Stimulated activated CD8-positive, alpha-beta memory T cell treated with anti-CD3 and anti-CD28 coated beads, Interleukin-7, amount 100 ng/mL, for 48 hours (primary cell): Measurements from ENCODE around the gene PCDH10.

ENCODE experiments used
- DNase-seq, 2 donors: peaks; one replicate each; pipeline ENCODE4 v3.0.0-alpha.2; 2020; ENCODE audit warnings: low read depth in 1 of 2; ENCODE audit errors: extremely low read depth in 1 of 2

PCDH10 gene

DNA sequence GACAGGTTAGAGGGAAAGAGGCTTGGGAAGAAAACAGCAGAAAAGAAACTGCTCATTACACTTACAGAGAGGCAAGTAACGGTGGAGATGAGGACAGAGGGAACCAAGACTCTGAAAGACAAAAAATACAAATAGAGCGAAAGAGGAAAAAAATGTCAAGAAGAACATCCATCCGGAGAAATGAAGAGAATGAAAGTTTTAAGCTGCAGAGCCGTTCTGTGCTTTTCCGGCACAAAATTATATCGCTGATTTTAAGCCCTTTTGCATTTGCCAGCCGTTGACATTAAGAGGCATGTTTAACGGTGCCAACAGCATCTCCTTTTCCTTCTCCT is 236 bp downstream of the PCDH10 start:
- DNase-seq = no peak

DNA sequence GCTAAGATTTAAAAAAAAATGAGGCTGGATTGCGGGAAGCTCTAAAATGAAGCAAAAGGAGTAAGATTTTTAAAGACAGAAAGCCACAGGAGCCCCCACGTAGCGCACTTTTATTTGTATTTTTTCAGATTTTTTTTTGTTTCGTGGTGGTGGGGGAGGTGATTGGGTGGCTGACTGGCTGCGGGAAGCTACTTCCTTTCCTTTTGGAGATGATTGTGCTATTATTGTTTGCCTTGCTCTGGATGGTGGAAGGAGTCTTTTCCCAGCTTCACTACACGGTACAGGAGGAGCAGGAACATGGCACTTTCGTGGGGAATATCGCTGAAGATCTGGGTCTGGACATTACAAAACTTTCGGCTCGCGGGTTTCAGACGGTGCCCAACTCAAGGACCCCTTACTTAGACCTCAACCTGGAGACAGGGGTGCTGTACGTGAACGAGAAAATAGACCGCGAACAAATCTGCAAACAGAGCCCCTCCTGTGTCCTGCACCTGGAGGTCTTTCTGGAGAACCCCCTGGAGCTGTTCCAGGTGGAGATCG is 908 bp downstream of the PCDH10 start:
- no peak for DNase-seq

DNA sequence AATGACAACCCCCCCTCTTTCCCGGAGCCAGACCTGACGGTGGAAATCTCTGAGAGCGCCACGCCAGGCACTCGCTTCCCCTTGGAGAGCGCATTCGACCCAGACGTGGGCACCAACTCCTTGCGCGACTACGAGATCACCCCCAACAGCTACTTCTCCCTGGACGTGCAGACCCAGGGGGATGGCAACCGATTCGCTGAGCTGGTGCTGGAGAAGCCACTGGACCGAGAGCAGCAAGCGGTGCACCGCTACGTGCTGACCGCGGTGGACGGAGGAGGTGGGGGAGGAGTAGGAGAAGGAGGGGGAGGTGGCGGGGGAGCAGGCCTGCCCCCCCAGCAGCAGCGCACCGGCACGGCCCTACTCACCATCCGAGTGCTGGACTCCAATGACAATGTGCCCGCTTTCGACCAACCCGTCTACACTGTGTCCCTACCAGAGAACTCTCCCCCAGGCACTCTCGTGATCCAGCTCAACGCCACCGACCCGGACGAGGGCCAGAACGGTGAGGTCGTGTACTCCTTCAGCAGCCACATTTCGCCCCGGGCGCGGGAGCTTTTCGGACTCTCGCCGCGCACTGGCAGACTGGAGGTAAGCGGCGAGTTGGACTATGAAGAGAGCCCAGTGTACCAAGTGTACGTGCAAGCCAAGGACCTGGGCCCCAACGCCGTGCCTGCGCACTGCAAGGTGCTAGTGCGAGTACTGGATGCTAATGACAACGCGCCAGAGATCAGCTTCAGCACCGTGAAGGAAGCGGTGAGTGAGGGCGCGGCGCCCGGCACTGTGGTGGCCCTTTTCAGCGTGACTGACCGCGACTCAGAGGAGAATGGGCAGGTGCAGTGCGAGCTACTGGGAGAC is 1.6 kb downstream of the PCDH10 start:
- no peak for DNase-seq

DNA sequence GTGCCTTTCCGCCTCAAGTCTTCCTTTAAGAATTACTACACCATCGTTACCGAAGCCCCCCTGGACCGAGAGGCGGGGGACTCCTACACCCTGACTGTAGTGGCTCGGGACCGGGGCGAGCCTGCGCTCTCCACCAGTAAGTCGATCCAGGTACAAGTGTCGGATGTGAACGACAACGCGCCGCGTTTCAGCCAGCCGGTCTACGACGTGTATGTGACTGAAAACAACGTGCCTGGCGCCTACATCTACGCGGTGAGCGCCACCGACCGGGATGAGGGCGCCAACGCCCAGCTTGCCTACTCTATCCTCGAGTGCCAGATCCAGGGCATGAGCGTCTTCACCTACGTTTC is 2.2 kb downstream of the PCDH10 start:
- no peak for DNase-seq

DNA sequence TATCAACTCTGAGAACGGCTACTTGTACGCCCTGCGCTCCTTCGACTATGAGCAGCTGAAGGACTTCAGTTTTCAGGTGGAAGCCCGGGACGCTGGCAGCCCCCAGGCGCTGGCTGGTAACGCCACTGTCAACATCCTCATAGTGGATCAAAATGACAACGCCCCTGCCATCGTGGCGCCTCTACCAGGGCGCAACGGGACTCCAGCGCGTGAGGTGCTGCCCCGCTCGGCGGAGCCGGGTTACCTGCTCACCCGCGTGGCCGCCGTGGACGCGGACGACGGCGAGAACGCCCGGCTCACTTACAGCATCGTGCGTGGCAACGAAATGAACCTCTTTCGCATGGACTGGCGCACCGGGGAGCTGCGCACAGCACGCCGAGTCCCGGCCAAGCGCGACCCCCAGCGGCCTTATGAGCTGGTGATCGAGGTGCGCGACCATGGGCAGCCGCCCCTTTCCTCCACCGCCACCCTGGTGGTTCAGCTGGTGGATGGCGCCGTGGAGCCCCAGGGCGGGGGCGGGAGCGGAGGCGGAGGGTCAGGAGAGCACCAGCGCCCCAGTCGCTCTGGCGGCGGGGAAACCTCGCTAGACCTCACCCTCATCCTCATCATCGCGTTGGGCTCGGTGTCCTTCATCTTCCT is 2.7 kb downstream of the PCDH10 start:
- no peak for DNase-seq

DNA sequence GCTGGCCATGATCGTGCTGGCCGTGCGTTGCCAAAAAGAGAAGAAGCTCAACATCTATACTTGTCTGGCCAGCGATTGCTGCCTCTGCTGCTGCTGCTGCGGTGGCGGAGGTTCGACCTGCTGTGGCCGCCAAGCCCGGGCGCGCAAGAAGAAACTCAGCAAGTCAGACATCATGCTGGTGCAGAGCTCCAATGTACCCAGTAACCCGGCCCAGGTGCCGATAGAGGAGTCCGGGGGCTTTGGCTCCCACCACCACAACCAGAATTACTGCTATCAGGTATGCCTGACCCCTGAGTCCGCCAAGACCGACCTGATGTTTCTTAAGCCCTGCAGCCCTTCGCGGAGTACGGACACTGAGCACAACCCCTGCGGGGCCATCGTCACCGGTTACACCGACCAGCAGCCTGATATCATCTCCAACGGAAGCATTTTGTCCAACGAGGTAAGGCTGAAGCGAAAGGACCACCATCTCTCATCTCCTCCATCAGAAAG is 3.3 kb downstream of the PCDH10 start:
- DNase-seq = no peak

DNA sequence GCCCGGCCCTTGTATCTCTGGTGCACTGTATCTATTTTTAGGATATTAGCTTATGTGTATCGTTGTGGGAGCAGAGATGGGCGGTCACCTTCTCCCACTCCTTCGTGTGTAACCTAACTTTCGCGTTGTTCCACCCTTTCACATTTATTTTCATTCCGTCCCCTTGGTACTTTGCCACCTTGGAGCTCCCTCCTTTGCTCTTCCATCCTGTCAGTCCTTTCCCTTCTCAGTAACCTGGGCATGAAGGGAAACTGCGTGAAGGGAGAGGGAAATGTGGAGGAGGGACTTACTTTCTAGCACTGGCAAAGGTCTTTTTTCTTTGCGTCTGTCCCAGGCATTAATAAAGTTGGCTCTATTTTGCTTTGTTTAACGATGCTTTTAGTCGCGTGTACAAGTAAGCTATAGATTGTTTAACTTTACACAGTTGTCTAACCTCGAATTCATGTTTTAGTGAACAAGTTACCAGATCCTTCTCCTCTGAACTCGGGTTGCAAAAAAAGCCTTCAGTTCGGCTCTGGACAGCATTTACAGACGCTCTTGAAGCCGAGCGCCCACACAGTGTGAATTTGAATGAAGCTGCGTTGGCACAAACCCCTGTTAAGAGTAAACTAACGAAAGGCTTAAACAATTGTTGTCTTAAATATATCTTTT is 3.9 kb downstream of the PCDH10 start:
- DNase-seq = no peak

DNA sequence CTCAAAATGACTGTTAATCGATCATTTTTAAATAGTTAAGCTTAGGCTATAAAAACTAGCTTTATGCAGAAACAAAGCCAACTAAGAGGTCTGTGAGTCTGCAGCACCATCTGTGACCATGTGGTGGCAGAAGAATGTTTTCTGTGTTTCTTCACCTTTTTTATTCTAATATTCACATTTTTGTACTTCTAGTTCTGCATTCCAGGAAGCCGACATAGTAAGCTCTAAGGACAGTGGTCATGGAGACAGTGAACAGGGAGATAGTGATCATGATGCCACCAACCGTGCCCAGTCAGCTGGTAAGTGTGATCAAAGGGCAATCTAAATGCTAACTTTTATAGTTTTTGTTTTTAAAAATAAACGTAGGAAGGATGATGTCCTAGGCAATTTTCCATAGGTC is 5.6 kb downstream of the PCDH10 start:
- DNase-seq = no peak

DNA sequence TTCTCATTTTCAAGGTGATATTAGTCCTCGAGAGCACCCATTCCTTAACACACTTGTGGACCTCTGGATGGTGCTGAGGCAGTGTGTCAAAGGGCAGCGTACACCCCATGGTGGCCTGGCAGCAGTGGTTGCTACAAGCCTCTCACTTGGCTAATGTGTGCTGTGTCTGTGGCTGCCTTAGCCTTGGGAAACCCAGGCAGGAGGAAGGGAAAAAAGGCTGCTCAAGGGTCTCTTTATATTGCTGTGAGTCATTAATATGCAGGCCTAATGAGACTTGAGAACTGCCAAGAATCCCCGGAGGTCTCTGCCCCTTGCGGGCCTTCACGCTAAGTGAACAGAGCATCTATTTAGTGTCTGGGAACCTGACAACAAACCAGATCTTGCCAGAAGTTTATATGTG is 7.0 kb downstream of the PCDH10 start:
- DNase-seq = no peak

DNA sequence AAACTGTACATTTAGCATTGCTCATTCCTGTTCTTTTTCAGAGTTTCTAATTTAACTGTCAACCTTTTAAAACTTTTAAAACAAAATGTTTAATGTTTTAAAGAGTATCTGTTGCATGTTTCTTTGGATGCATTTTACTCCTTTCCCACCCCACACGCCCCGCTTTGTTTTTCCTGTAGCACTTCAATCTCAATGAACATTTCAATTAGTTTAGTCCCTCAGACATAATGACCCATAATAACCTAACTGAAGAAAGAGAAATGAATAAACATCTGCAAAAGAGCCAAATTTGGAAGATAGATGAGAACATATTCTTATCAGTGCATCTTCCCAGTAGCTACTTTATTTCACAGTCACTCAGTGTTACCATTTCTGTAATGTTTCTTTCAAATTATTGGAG is 7.5 kb downstream of the PCDH10 start:
- DNase-seq = no peak

DNA sequence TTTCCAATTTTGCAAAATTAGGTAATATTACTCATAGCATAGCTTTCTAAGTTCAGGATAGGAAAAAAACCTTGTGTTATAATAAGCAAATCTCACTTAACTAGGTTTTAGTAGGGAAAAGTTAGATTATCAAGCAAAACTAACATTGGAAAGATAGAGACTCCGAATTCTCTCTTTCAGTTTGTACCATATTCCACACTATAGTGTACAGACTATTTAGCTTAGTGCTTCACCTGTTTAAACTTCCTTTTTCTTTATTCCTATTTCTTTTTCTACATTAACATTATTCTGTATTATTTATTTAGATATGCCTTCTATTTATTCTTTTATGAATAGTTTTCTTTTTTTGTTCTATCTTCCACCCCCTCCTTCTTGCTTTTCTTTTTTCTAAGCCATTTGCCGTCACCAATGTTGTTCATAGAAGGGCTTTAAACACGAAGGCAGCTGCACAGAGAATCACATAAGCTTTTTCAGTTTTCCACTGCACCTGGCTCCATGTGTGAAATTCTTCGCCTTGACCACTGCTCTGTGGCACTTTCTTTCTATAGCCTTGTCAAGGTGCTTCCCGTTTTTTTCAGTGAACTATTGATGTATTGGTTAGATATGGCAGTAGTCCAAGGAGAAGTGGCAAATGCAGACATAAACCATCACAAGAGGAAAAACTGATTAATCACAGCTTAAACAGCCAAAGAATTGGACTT is 8.5 kb downstream of the PCDH10 start:
- DNase-seq = no peak

DNA sequence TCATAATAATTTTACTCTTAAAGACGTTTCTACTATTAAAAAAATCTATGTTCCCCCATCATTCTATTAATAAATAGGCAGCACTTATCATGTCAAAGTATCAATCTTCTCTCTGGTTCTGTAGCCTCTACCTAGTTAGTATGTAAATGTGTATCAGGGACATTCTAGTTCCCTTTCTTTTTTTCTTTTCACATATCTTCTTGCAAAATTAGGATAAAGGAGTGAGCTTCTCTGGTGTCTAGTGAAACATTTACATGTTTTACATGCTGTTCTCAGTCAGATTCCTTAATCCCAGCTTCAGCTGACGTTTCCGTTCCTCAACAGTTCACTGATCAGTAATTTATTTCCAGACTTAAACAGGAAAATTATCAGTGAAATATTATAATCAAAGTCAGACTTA is 11.8 kb downstream of the PCDH10 start:
- DNase-seq = no peak

DNA sequence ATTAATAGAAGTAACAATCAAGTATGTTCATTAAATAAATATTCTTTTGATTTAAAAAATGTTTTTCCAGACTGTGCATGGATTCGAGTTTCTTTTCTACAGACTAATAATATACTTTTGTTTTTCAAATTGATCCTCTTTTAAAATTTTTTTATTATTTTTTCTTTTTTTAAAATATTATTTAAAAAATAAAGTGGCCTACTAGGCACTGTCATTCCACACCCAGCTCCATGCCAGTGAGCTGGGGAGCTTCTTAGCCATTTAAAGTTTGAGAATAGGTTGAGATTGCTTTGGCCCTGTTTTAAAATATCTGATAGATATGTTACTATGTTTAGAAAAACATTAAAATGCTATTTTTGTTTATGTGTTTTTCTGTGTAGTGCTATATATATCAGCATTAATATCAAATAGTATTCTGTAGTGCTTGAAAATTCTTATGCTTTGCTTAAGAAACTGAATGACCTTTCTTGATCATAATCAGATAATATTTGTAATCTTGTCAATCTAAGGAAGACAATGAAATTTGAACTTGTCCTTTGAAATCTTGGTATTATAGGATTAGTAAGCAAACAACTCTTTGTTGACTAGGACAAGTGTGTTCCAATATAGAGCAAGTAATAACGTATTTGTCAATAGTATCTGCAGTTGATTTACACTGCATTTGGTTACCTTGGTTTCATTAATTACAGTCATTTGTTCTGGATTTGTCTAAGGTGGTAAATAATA is 12.6 kb downstream of the PCDH10 start:
- DNase-seq = no peak

DNA sequence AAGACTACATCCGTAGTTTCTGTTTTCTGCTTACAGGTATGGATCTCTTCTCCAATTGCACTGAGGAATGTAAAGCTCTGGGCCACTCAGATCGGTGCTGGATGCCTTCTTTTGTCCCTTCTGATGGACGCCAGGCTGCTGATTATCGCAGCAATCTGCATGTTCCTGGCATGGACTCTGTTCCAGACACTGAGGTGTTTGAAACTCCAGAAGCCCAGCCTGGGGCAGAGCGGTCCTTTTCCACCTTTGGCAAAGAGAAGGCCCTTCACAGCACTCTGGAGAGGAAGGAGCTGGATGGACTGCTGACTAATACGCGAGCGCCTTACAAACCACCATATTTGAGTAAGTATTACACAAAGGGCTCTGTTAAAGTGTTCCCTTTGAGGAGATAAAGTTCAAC is 13.8 kb downstream of the PCDH10 start:
- no peak for DNase-seq

DNA sequence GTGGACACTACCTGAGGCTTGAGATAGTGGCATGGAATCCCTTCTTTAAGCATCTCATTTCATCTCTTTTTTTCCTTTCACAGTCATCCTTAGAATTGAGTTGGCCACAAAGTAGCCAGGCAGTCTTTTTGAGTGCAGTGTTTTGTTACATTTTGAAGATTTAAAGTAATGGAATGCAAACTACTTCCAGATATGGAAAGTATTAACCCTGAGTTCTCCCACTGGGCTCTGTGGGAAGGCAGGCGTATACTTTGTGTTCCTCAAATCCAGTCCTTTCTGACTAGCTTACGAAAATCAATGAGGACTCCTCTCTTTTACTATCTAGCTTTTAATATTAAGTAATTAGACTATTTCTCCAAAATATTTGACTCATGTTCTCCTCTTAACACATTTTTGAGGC is 29.9 kb downstream of the PCDH10 start:
- DNase-seq = no peak

DNA sequence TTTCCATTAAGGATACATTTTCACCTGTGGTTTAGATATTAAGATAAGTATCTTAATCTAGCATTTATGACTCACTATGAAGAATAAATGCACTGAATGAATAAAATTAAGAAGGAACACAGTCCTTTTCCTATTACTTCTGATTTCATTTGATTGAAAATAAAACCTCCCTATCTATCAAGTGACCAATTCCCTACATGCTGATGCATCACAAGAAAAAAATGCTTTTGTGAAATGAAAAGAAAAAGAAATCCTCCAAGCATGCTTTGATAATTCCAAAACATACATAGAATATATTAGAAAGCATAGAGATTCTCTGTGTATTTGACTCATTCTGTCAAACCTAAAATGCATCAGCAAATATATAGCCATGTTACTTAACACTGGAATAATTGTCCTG is 37.1 kb downstream of the PCDH10 start:
- DNase-seq = no peak

DNA sequence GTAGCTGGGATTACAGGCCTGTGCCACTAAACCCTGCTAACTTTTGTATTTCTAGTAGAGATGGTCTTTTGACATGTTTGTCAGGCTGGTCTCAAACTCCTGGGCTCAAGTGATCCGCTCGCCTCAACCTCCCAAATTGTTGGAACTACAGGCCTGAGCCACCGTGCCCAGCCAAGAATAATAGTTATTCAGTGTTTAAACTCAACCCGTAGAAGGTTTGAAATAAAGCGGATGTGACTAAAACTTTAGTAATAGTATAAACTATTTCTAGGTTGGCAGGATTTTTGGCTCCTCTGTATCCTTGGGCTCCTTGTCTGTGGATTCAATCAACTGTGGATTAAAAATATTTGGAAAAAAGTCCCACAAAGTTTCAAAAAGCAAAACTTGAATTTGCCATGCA is 37.8 kb downstream of the PCDH10 start:
- no peak for DNase-seq

DNA sequence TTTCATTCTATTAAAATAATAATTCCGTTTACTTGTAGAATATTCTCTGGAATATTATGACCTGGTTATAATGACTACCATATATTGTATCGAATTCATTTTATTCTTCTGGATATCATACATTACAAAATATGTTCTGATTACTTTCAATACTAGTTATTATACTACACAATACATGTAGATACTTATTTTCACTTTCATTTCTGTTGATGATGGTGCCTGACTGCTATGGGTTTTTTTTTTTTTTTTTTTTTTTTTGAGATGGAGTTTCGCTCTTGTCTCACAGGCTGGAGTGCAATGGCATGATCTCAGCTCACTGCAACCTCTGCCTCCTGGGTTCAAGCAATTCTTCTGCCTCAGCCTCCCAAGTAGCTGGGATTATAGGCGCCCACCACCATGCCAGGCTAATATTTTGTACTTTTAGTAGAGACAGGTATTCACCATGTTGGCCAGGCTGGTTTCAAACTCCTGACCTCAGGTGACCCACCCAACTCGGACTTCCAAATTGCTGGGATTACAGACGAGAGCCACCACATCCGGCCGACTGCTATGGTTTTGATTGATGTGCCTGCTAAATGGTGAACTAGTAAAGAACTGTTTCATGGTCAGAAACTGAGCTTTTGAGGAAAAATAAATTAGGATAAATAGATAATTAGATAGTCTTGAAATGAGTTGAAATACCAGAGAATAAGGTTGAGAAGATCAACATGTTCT is 39.5 kb downstream of the PCDH10 start:
- no peak for DNase-seq

DNA sequence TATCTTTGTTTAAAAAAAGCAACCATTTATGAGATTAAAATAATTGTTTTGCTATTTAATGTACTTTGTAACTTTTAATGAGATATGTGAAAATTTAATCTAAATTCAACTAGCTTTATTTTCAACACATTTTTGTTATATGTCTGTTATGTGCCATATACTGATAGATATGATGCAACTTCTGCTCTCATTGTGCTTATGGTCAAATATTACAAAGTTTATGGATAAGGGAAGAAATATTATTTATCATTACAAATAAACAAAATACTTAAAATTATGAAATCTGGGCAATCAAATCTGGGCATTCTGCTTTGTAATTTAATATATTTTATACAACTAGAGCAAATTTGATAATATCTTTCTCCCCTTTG is 40.0 kb downstream of the PCDH10 start:
- DNase-seq = no peak

DNA sequence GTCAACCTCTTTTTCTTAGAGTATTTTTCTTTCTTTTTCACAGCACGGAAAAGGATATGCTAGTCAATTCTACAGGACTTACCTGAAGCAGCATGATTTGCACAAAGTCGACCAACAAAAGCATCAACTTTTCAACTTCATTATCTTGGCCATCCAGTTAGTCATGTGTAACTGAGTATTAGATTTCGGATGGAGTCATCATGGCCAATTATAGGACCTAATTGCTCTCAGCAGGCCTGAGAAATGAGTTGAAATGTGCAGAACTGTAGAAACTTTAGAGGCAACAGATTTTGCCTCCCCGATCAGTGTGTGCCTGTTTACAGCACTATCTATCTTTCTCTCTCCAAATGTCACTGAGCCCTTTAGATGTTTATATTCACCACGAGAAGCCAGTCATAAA is 41.0 kb downstream of the PCDH10 start:
- DNase-seq = no peak
